AG09309 (cell line): Measurements from ENCODE around the gene KCNN4.
A peak's percentile ranks its signal among the peaks of the same experiment; 100 is the strongest.
"Not testable (repeated sequence)": the region's sequence is repeated elsewhere in the genome, so short reads cannot be mapped to it uniquely, and the experiment has no call there.

Experiments
- DNase-seq: peaks from one replicate; pipeline ENCODE4 v3.0.0-alpha.2; 2010; ENCODE audit warnings: low read depth
- H3K4me3 ChIP-seq: 2 replicates; pipeline ENCODE4 v1.5.1; 2011; ENCODE audit warnings: mild to moderate bottlenecking, low read depth, low read length, moderate library complexity; ENCODE audit not compliant: control insufficient read depth
- TF ChIP-seq, protein P1 (sequence below): IDR thresholded peaks from 2 replicates; pipeline ENCODE4 v1.5.1; 2011; ENCODE audit warnings: mild to moderate bottlenecking, low read depth, low read length, inconsistent platforms; ENCODE audit not compliant: insufficient read depth, control insufficient read depth; ENCODE audit errors: missing control alignments

KCNN4 gene

GRCh38 chr19:43806848-43807247, 26.1 kb upstream of the KCNN4 start:
- no peak overlapping the region for H3K4me3 ChIP-seq
- TF ChIP-seq, protein P1, sequence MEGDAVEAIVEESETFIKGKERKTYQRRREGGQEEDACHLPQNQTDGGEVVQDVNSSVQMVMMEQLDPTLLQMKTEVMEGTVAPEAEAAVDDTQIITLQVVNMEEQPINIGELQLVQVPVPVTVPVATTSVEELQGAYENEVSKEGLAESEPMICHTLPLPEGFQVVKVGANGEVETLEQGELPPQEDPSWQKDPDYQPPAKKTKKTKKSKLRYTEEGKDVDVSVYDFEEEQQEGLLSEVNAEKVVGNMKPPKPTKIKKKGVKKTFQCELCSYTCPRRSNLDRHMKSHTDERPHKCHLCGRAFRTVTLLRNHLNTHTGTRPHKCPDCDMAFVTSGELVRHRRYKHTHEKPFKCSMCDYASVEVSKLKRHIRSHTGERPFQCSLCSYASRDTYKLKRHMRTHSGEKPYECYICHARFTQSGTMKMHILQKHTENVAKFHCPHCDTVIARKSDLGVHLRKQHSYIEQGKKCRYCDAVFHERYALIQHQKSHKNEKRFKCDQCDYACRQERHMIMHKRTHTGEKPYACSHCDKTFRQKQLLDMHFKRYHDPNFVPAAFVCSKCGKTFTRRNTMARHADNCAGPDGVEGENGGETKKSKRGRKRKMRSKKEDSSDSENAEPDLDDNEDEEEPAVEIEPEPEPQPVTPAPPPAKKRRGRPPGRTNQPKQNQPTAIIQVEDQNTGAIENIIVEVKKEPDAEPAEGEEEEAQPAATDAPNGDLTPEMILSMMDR: no peak
- DNase-seq: no peak

GRCh38 chr19:43806401-43806800, 25.6 kb upstream of the KCNN4 start:
- not testable (repeated sequence) for DNase-seq, H3K4me3 ChIP-seq

DNA sequence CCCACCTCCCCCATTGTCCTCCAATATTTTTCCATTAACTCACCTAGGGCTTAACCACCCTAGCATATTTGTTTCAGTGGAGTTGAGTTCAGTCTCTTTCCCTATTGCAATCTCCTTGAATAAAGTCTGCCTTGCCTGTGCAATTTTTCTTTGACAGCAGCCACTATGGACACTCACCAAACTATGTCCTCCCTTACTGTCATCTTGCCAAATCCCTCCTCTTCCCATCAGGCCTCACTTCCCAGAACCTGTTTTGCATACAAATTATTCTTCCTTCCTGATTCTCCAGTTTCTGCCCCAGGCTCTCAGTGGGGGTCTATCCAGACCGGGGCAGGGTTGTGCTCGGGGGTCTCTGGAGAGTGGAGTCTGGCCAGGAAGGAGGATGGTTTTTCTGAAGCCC, 23.7 kb upstream of the KCNN4 start:
- DNase-seq: no peak
- no peak overlapping the region for H3K4me3 ChIP-seq
- TF ChIP-seq, protein P1: no peak

- DNase-seq: no peak
- TF ChIP-seq, protein P1: no peak
- no peak within 1 kb of the TSS for H3K4me3 ChIP-seq
These were observed 21.6 kb upstream of the KCNN4 start, which contains the start of gene LYPD5 for GRCh38 chr19:43802216-43802951. Gene LYPD5 (minus strand): TSS chr19:43802447. CDS start chr19:43802380, 67 bp downstream.

DNA sequence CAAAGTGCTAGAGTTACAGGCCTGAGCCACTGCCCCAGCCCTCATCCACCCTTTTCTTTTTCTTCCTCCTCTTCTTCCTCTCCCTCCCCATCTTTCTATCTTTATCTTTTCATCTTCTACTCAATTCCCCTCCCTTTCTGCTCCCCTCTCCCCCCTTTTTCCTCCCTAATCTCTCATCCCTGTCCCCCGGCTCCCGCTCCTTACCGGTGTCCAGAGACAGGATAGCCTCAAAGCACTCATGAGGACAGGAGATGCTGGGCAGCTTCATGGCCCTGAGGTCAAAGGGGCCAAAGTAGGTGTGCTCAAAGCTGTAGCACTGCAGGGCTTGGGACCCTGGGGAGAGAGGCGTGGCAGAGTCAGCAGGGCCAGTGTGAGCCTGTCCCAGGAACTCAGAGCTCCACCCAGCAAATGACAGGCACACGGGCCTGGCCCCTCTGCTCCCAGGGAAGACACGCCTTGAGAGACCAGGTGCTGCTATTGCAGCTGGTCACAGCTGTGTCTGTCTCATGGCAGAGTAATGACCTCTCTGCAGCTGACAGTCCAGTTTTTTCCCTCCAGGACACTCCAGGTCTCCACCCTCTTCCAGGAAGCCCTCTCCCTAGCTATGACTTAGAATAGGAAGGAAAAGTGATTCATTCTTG, 18.8 kb upstream of the KCNN4 start:
- no peak for DNase-seq
- TF ChIP-seq, protein P1: no peak

DNA sequence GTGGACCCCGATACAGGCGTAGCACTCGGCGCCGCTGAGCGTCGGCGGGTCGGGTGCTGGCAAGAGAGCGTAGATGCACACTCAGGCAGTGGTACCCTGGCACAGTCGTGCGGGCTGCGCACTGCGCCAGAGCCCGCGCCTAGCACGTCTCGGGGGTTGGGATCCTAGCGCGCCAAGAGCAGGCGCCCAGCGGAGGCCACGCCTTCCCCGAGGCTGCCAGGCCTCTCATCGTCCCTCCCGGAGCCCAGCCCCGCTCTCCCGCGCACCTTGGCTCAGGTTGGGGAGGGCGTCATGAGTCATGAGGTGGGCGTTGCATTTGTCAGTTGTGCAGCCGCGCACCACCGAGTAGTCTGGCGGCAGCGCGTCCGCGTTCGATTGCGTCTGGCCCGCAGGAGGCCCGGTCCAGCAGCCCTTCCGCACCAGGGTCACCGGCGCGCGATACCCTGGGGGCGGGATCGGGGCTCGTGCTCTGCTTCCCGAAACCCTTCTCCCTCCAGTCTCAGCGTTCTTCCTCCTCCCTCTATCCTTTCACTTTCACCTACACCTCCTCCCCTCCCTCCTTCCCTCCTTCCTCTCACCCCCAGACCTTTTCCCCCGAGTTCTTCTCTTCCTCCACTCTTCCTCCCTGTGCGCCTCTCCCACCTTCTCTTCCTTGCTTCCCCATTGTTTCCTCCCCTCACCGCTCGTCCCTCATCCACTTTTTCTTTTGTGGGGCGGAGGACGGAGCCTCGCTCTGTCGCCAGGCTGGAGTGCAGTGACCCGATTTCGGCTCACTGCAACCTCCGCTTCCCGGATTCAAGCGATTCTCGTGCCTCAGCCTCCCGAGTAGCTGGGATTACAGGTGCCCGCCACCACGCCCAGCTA, 18.0 kb upstream of the KCNN4 start:
- peak overlapping the region; percentile 49 for H3K4me3 ChIP-seq
- TF ChIP-seq, protein P1: no peak
- no peak for DNase-seq

More for the DNA sequence above, 18.8 kb upstream of the KCNN4 start:
- H3K4me3 ChIP-seq: no peak overlapping the region

GRCh38 chr19:43798026-43798545, 17.3 kb upstream of the KCNN4 start:
- peak overlapping the region; percentile 49 for H3K4me3 ChIP-seq
- DNase-seq: no peak
- TF ChIP-seq, protein P1: no peak
